Activated naive CD4-positive, alpha-beta T cell treated with Interleukin-2 at 50 U/mL for 16 hours (primary cell): Measurements from ENCODE around the gene RASGRP3.
"Not testable (repeated sequence)": the region's sequence is repeated elsewhere in the genome, so short reads cannot be mapped to it uniquely, and the experiment has no call there.

Experiments used
- DNase-seq: peaks from one replicate; pipeline ENCODE4 v3.0.0-alpha.2; 2020

RASGRP3 gene

GRCh38 chr2:33457556-33458247 lies 18.7 kb upstream of the RASGRP3 start:
- no peak for DNase-seq

DNA sequence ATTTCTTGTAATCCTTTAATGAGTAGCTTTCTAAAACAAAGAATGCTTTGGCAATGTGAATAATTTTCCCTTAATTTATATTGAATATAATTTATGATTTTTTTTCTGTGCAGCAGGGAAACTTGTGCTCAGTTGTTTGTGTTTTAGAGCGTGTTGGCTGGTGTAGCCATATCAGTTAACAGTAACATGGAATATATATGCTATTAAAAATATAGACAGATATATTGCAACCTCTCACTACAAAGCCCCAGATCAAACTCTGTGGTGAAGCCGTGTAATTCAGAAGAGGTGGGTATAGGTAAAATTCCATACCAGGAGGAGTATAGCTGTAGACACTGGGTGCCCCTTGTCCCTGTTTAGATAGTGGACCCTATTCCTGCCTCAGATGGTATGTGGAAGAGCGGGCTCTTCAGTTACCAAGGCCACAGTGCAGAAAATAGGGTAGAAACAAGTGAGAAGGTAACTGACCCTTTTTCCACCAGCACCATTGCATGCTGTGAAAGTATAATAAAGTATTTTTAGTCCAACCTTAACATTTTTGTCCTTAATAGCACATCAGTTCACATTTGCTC lies 18.1 kb upstream of the RASGRP3 start:
- no peak for DNase-seq

DNA sequence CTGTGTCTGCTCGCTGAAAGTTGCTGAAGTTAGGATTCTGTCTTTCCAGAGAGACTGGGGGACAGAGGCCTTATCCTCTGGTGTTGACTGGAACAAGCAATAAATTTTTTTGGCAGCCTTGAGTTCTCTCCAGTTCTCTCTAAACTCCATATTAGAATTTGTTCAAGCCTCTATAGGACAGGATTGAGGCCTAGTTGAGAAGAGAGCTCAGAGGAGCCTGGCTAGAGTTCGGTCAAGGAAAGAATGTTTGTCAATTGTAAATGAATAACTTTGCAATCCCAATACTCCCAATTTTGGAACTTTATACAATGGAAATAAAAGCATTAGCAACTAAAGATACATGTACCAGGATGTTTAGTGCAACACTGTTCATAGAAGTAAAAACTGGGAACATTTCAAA lies 16.7 kb upstream of the RASGRP3 start:
- DNase-seq, result no peak

- DNase-seq, result not testable (repeated sequence)
Observed at GRCh38 chr2:33462512-33462911, 13.9 kb upstream of the RASGRP3 start.

- DNase-seq, result no peak
Observed at GRCh38 chr2:33467413-33467812, 9.0 kb upstream of the RASGRP3 start.

DNA sequence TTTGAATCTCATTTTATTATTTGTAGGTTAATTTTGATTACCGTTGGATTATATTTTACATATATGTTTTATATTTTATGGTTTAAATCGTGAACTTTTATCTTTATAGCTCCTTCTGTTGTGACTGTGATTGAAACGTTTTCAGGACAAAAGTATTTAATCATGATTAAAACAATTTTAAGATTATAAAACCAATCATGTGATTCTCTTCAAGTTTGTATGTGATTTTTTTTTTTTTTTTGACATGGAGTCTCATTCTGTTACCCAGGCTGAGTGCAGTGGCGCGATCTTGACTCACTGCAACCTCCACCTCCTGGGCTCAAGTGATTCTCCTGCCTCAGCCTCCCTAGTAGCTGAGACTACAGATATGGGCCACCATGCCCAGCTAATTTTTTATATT lies 7.2 kb upstream of the RASGRP3 start:
- no peak for DNase-seq

- DNase-seq, result peak; percentile 80
Observed at GRCh38 chr2:33475224-33476130, 972 bp upstream of the RASGRP3 start.

DNA sequence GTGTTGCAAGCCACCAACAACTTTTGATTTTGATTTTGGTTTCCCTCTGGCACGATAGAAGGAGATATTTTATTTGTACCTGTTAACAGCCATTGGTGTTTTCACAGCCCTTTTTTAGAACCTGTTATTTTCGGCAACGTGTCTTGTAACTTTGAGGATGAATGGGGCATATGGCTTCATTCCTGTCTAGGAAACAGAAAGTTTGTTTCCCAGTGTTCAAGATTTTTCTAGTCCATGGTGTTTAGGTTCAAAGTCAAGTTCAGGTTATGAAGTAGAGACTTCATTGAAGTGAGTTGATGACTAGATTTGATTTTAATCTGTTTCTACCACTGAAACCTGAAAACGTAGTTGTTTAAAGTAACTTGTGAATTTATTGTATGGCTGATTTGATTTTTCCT lies 343 bp downstream of the RASGRP3 start:
- no peak for DNase-seq

GRCh38 chr2:33477473-33478468 lies 1.3 kb downstream of the RASGRP3 start:
- peak; percentile 14 for DNase-seq

DNA sequence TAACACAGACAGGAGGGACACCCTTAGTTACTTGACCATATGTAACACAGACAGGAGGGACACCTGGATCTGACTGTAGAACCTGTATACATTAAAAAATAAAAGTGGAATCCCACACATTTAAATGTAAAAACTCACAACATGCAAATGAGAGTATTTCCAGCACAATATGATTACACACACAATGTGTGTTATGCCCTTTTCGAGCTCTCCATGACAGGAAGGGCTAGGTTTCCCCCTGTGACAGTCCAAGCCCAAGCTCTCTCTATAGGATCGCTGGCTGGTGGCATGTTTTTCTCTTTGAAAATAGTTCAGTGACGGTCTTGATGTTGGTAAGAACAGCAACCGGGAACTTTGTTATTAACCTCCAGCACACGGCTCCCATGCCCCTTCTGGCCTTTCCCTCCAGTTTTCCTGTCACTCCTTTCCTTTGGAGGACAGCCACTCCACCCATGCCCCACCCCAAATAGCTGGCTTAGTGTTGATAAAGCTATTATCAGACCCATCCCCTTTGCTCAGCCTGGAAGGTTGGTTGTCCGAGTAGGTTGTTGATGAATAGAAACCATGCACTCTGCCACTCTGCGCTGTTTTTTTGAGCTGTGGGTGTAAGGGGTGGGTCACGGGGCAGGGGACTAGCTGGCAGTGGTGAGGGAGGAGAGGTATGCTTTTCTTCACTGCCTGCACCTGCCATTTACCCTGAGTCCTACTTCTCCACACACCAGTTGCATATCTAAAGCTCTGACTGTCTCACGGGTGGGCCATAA lies 2.7 kb downstream of the RASGRP3 start:
- no peak for DNase-seq

DNA sequence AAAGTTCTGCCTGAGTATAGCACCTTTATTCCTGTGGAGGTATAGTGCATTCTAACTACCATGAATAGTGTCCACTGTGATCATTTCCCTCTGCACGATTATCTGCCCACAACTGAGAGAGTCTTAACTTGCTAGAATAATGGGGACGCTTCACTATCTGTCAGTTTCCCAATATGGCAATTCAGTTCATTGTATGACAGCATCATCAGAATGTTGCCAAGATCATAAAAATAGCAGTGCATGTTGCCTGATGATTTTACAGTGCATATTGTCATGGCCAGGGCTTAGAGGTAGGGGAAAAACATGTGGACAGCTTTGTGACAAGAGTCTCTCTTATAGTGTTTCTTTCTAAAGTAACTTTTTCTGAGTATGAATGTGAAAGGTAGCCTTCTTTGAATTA lies 6.1 kb downstream of the RASGRP3 start:
- no peak for DNase-seq

DNA sequence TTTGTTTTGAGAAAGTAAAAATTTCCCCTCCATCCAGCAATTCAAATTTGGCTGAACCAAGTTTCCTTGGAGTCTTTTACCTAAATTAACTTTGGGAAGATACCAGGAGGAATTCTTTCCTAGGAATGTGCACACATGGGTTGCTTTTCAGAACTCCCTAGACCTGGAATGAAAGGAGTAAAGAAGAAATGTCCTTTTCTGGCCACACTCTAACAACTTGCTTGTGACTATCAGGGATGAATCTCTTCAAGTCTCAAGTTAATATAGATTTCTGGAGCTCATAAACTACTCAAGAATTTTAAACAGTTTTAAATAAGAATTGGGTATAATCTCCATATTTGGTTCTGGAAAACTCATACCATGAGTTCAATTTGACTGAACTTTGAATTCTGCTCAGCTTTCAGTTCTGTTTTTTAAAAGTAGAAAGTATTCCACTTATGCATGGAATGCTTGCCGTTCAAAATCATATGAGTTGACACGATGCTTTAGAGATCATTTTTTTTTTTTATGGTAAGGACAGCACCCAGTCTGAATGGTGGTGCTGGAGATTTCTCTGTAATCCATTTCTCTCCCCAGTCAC lies 7.7 kb downstream of the RASGRP3 start:
- DNase-seq, result no peak

GRCh38 chr2:33485051-33485450 lies 8.6 kb downstream of the RASGRP3 start:
- no peak for DNase-seq

DNA sequence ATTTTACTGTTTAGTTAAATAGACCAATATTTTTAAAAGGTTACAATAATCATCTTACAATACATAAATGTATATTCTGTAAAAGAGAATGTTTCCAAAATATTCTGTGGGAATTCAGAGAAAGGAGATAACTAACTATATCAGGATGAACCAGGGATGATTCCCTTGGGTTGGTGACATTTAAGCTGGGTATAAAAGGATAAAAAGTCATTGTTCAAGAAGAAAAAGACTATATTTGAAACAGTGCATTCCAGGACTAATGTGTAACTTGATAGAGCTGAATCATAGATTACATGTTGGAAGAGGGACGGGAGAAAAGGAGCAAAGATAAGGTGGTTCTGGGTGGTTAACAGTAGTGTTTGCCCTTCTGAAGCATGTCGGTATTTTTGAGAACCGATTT lies 10.1 kb downstream of the RASGRP3 start:
- no peak for DNase-seq

- DNase-seq, result no peak
Observed at GRCh38 chr2:33488178-33488690, 11.8 kb downstream of the RASGRP3 start.

GRCh38 chr2:33488715-33489540 lies 12.5 kb downstream of the RASGRP3 start:
- DNase-seq, result no peak

GRCh38 chr2:33489835-33490431 lies 13.5 kb downstream of the RASGRP3 start:
- no peak for DNase-seq

- no peak for DNase-seq
Observed at GRCh38 chr2:33491441-33492084, 15.1 kb downstream of the RASGRP3 start.

- no peak for DNase-seq
Observed at GRCh38 chr2:33492399-33493134, 16.1 kb downstream of the RASGRP3 start.
